SU-DHL-6 (cell line): Measurements from ENCODE around the gene NEK10.

Experiments used
- EZH2phosphoT487 ChIP-seq: fragments of 200-600 bp; sonication (generic), shearing (Covaris generic); conservative IDR thresholded peaks from 2 replicates; pipeline ENCODE4 v1.6.1; 2018; ENCODE audit warnings: mild to moderate bottlenecking, antibody characterized with exemption, low read length, moderate library complexity, mixed read lengths
- TF ChIP-seq, protein P1 (sequence below): fragments of 200-600 bp; sonication (generic); IDR thresholded peaks from one replicate; pipeline ENCODE4 v1.5.1; 2017; ENCODE audit warnings: antibody characterized with exemption, mild to moderate bottlenecking, low read length, moderate library complexity; ENCODE audit not compliant: insufficient read depth, poor library complexity, severe bottlenecking

DNA sequence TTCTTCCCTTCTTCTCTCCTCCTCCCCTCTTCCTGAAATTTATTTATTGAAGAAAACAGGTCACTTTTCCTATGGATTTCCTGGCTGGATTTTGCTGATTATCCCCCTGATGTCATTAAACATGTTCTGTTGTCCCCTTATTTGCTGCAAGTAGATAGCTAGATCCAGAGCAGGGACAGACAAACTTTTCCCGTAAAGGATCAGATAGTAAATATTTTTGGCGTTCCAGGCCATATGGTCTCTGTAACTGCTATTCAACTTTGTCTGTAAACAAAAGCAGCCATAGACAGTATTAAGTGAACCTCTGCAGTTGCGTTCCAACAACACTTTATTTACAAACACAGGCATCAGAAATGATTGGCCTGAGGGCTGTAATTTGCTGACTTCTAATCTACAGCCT, 241.3 kb downstream of the NEK10 start:
- TF ChIP-seq, protein P1, sequence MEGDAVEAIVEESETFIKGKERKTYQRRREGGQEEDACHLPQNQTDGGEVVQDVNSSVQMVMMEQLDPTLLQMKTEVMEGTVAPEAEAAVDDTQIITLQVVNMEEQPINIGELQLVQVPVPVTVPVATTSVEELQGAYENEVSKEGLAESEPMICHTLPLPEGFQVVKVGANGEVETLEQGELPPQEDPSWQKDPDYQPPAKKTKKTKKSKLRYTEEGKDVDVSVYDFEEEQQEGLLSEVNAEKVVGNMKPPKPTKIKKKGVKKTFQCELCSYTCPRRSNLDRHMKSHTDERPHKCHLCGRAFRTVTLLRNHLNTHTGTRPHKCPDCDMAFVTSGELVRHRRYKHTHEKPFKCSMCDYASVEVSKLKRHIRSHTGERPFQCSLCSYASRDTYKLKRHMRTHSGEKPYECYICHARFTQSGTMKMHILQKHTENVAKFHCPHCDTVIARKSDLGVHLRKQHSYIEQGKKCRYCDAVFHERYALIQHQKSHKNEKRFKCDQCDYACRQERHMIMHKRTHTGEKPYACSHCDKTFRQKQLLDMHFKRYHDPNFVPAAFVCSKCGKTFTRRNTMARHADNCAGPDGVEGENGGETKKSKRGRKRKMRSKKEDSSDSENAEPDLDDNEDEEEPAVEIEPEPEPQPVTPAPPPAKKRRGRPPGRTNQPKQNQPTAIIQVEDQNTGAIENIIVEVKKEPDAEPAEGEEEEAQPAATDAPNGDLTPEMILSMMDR: no peak
- TF ChIP-seq EZH2phosphoT487: no peak
